ENCODE results near the gene UACA.

Gene UACA

DNA sequence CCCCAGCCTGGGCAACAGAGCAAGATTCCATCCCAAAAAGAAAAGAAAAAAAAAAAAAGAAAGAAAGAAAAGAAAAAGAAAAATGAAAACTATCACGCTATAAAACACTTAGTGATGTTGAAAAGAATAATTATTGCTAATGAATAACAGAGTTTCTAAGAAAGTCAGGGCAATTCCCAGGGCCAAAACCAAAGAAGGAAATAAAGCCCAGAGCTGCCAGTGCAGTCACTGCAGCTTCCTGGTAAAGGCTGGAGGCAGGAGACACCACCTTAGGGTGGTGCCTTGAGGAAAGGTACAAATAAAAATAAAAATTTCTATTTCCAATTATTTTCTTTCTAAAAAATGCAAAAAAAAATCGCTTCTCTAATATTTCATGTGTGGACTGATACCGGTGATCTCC is 19.7 kb upstream of the UACA start:
- DNase-seq (ENCODE audit: low read depth in 2 of 2): no peak

DNA sequence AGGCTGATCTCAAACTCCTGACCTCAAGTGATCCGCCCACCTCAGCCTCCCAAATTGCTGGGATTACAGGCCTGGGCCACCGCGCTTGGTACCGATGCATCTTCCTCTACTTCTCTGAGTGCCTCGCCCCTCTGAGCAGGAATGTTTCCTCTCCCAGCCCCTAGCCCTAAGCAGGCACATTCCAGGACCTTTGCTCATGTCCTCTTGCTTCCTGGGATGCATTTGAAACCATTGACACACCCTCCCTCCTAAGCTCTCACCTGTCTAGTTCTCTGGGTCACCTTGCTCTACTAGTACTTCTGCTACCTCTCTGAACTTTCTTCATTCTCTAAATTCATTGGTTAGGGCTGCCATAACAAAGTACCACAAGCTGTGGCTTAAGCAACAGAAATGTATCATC is 17.9 kb upstream of the UACA start:
- no peak for DNase-seq (ENCODE audit: low read depth in 2 of 2)

DNA sequence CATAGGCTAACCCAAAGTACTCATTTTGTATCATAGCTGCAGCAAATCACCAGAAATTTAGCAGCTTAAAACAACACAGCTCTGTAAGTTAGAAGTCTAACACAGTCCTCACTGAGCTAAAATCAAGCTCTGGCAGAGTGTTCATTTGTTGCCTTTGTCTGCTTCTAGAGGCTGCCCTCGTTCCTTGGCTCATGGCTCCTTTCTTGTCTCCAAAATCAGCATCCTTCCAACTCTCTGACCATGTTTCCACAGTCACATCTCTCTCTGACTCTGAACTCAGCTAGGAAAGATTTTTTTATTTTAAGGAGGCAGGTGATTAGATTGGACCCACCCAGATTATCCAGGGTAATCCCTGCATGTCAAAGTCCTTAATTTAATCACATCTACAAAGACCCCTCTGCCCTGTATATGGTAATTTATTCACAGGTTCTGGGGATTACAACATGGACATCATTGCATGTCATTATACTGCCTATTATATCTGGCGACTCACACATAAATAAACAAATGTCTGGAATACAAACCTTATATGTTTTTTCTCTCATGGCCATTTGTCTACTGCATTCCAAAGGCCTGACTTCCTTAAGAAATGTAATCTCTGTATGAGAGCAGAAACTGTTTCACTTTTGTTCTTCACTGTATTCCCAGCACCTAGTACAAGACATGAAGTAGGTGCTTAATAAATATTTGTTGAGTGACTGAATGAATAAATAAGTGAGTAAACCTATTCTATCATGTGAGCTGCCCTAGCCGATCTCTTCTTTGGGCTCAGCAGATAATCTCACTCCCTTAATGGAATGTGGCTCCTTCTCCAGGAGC is 15.1 kb upstream of the UACA start:
- no peak for DNase-seq (ENCODE audit: low read depth in 2 of 2)

DNA sequence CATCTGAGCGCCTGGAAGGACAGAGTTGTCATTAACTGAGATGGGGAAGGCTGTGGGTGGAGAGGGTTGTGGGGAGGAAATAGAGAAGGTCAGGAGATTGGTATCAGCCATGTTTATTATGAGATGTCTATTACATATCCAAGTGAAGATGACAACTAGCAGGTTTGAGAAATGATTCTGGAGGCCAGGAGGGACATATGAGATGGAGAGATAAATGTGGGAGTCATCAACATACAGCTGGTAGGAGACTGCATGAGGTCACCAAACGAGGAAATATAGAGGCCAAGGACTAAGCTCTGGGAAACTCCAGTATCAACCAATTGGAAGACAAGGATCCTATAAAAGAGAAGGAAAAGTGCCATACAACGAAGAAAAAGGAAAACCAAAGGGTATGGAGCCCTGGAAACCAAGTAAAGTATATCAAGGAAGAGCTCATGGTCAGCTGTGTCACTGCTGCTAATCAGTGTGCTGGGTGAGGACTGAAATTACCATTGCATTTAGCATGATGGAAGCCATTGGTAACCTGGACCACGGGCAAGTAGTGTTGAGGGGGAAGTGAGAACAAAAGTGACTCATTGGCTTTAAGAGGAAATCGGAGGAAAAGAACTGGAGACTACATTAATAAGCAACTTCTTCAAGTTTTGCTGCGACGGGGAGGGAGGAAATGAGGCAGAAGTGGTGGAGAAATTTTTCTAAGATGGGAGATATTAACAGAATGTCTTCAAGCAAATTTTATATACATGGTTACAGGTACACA is 14.0 kb upstream of the UACA start:
- no peak for DNase-seq (ENCODE audit: low read depth in 2 of 2)

DNA sequence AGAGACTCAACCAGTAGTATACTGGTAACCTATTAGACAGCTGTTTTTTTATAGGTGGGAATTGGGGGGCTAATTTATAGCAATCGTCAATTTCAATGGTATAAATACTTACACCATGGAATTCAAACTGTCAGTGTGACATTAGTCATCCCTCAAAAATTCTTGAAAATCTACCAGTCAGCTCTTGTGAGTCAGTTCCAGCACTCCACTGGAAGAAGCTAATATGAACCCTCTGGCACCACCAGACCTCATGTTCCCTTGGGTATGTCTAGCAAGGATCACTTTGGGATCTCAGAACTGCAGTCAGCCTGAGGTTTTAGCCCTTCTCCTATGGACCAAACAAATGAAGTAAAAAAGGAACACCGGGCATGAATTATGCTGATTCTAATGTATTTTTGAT is 11.8 kb upstream of the UACA start:
- no peak for DNase-seq (ENCODE audit: low read depth in 2 of 2)

DNA sequence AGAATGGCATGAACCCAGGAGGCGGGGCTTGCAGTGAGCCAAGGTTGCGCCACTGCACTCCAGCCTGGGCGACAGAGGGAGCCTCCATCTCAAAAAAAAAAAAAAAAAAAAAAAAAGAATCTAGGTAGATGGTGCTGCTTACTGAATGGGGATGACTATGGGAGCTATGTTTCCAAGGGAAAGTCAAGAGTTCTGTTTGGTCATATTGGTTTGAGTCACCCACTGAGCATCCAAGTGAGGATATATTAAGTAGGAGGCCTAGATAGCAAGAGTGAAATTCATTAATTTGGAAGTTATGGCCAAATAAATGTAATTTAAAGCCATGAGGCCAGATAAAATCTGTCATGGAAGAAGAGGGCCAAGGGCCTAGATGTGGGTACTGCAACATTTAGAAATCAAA is 9.0 kb upstream of the UACA start:
- DNase-seq (ENCODE audit: low read depth in 2 of 2): no peak

DNA sequence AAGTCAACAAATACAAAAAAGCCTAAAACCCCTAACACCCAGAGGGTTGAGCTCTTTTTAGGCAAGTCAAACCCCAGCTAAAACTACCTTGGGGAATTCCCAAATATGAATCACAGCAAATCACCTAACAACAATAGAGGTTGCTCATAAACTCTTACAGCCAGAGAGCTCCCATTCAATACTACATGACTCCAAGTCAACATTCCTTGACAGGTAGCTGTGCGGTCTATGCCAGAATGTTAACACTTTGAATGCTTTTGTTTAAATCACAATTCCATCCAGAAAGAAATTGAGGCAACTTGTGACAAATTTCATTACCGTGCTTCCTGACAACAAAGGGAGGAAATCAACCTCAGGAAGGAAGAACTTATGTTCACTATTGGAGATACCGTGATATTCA is 7.5 kb upstream of the UACA start:
- no peak for DNase-seq (ENCODE audit: low read depth in 2 of 2)

DNA sequence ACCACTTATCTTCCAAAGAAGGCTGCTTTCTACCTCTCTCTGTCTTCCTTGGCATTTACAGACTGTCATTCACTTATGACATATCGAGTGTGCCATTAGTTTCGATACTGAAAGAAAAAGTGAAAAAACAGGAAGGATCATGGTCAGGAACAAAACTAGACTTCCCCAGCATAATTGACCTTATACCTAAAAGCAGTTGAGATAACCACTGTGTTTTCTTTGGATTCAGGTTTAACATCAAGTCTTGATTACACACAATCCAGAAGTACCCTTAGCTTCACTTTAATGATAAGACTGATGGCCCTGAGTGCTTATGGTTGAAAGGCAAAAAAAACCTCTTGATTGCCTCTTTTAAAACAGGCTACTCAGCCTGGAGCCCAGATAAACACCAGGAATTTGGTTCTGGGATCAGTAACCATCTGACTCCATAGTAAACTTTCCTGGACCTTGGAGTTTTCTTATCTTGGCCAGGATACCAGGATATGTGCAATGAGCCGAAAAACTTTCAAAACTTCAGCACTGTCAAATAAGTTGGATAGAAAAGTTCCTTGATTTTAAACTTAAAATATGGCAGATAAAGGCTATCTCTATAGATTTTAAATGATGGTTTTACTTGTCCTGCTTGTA is 5.0 kb upstream of the UACA start:
- no peak for DNase-seq (ENCODE audit: low read depth in 2 of 2)

DNA sequence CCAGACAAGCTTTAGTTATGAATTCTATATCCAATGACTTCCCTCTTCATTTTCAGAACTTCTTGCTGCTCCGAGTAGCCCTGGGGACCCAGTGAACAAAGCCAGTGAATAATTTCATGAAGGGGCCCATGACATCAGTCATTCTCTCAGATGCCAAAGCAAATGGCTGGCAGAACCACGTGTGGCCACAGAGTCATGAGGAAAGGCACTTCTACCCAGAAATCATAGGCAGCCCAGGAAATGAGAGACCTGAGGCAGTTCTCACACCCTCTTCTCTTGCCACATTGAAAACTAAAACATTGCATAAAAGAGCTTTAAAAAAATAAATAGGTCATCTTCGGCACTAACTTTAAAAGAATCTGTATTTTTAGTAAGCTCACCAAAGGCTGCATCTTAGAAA is 4.3 kb upstream of the UACA start:
- no peak for DNase-seq (ENCODE audit: low read depth in 2 of 2)

DNA sequence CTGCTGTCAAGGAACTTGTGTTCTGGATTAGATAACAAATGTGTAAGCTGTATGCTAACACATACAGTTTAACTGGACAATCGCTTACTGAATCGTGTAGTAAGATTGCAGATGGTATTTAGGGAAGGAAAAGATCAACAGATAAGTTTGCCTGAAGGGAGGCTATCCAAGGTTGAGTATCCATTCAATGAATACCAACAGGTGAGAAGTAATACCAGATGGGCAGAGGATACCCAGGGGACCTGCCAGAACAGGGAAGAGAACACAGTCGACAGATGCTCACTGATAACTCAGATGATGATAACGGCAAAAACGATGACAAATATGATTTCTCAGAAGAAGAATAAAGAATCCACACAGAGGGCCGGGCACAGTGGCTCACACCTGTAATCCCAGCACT is 3.2 kb upstream of the UACA start:
- no peak for DNase-seq (ENCODE audit: low read depth in 2 of 2)

DNA sequence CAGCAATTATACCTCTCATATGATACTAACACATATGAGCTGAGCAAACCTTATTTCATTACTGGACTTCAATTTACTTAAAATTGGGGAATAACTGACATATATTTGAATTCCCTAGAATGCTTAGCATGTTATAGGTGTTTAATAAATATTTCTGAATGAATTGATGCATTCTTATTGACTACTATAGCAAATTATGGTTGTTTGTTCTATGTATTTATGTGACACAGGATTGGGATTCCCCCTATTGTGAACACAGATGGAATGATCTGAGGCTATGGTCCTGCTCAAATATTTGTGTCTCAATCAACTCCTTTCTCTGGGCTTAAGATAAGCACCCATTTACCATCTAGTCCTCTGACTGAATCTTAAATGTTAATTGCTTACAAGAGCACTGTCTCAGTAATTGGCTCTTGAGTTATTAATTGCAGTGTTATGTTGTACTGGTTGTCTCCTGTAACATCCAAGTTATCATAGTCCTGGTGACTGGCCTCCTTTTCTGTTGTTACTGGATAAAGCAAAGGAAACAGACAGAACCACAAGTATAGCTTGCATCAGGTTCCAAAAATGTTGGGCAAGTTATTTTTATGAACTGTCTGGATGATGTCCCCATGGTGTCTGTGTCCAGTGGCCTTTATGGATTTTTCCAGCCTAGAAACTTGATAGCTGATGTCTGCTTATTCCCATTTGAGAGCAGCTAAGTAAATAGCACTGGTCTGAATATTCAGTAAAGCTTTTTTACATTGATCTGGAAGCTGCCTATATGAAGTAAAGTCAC is 2.3 kb upstream of the UACA start:
- DNase-seq (ENCODE audit: low read depth in 2 of 2): no peak

DNA sequence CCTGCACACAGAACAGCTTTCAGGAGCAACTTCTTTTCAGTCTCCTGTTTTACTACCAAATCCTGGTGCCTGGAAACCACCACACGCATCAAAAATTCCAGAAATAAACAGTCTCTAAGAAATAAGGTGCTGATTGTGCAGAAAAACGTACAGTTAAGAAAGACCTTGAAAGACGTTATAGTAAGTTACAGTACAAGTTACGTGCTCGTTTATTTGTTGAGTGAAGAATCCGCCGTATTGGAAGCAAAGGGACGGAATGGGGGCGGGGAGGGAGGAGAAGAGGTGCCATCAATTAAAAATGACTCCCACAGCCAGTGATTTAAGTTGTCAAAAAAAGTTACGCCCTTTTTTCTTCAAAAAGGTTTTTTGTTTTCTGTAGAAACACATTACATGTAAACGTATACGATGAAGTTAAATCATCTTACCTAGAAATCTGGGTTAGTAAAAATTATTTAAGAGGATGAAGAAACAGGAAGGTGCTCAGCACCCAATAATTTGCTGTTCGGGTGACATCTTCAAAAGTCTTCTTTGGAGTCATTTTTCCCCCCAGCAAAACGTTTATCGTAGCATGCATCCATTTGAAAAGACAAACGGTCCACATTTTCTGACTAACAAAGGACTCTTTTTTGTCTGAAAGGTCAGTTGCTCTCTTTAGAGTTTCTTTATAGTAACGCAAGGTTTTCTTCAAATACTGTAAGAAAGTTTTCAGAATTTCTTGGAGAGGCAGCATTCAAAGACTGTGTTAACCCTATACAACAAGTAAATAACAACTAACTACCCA is 782 bp upstream of the UACA start:
- DNase-seq (ENCODE audit: low read depth in 2 of 2): no peak

DNA sequence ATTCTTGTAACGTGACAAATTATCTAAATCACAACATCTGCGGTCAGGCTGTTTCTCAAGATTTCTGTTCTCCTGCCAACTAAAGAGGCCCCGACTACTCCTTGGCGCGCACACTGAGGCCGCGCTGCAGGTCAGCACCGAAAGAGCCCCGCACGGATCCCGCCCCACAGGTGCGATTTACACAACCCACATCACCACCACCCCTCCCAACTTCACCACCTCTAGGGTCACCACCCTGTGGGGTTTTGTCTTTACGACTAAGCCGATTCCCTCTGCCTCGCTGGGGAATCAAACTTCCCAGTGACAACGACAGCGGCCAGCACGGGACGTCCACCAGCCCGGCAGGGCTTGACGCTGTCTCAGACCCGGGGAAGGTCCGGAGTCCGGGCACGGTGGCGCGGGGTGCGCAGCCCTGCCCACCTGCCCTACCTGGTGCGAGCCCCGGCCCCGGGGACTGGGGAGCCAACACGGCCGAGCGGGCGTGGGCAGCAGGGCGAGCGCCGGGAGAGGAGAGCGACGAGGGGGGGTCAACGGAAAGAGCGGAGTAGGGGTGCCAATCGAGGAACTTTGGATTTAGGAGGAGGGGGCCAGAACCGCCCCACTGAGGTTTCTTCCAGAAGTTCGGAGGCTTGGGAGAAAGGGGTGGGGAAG is 764 bp downstream of the UACA start:
- no peak for DNase-seq (ENCODE audit: low read depth in 2 of 2)

DNA sequence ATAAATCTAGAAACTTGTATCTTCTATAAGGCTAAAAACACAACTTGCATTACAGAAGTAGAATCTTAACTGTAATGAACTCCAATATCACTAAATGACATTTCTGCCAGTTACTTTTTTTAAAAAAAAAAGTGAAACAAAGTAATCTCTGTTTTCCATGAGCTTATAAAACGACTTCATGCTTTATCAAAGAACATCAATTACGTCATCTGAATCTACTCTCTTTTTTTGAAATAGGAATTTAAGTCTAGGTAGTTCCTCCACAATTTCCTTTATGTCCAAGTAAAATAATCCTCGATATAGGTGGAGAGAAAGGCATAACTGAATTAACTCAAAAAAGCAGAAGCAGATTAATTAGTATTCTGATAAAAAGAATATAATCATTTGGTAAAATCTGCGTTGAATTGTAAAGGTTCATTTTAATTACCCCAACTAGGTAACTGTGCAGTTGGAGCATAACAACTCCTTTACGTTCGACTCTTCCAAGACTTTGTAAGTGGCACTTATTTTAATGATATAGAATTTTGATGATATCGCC is 1.4 kb downstream of the UACA start:
- no peak for DNase-seq (ENCODE audit: low read depth in 2 of 2)

DNA sequence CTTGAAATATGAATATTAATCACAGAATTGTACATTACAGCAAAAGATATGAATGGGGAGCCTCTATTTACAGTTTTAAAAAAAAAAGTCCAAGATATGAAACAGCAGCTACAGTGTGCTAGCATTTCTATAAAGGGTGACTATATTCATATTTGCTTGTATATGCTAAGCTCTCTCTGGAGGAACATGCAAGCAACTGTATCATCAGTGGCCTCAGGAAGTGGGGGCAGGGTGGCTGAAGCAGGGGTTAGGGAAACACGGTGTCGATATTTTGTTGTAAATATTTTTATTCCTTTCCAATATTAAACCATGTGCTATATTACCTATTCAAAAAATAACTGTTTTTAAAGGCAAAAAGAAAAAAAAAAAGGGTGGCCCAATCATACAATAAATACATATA is 2.3 kb downstream of the UACA start:
- DNase-seq (ENCODE audit: low read depth in 2 of 2): no peak

DNA sequence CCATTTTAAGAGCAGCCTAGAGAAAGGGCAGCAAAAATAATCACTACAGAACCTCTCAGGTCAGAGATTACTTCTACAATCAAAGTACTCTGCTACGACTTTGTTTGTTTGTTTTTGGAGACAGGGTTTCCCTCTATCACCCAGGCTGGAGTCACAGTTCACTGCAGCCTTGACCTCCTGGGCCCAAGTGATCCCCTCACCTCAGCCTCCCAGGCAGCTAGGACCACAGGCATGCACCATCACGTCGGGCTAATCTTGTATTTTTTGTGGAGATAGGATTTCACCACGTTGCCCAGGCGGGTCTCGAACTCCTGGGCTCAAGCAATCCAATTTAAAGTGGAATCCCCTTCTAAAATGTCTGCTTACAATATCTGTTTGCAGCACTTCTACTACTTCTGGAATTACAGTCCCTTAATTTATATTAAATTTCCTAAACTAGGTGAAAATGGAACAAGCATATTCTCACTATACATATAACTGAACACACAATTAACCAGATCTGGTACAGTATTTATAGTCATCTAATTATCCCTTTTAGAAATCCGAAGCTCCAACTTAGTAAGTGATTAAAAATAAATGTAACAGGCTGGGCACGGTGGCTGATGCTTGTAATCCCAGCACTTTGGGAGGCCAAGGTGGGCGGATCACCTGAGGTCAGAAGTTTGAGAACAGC is 4.4 kb downstream of the UACA start:
- DNase-seq (ENCODE audit: low read depth in 2 of 2): no peak

DNA sequence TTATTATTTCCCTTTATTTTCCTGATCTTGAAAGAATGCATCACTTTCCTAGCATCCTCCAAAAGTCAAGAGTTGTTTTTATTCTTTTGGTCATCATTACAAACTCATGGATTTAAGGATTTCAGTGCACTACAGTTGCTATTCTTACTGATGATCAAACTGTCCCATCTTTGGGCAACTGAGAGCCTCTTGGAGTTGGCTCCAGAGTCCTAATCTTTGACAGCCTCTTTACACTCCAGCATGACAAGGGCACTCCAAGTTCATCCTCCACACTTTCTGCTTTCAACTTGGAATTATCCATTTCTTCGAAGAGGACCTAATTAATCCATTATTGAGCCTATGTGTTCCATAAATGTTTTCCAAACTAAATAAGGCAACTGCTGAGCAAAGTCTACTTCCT is 5.7 kb downstream of the UACA start:
- no peak for DNase-seq (ENCODE audit: low read depth in 2 of 2)

DNA sequence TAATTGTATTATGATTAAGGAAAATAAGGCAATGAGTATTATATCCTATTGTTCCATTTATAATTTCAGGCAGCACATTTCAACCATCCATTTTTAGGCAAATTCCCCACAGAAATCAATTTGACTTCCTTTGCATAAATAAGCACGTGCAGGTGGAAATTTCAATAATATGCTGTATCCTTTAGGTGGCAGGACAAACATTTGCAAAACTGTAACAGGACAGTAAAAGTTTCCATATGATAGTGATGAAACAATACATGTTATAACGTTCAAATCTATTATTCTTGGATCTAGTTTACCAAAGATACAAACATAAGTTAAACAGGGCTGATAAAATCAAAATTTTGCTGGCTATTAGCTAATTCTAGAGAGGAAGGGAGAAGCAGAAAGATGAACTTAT is 8.5 kb downstream of the UACA start:
- no peak for DNase-seq (ENCODE audit: low read depth in 2 of 2)

DNA sequence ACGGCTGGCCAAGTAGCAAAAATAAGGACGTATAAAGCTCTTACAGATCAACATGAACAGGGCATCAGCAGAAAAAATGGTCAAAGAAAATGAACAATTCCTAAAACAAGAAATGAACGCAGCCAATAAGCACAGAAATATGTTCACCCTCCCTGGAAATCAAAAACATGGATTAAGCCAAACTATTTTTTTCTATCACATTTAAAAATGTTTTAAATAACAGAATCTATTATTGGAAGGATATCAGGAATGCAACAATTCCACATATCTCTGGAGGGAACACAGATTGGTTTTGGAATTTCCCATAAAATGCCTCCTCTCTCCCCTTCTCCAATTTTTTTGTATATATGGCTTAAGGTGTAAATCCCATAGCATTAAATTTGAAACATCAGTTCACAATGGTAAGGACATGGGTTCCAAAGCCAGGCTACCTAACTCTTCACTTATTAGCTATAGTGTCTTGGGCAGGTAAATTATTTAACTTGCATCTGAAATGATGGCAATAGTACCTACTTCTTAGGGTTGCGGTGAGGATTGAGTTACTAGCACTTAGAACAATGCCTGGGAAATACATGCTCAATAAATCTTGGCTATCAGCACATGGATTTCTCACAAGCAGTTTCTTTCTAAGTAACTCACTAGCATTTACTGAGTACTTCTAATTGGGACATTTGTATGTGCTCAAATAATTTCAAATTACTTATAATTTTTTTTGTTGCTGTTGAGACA is 10.1 kb downstream of the UACA start:
- DNase-seq (ENCODE audit: low read depth in 2 of 2): no peak
